Testis (tissue), 3 donors: Measurements from ENCODE around the gene RUSF1. TPM values are rescaled to one million over a fixed set of nuclear protein-coding genes. Genes with fewer than 3 reads are reported as not detected.

Experiments
- DNase-seq: peaks from one replicate; pipeline ENCODE4 v3.0.0-alpha.2; 2019
- H3K27ac ChIP-seq, 2 donors: fragments of 200-600 bp; sonication (generic); one replicate each; pipeline ENCODE4 v1.5.1; 2019
- H3K27me3 ChIP-seq: fragments of 200-600 bp; sonication (generic); one replicate; pipeline ENCODE4 v1.5.1; 2019
- H3K36me3 ChIP-seq: fragments of 200-600 bp; sonication (generic); one replicate; pipeline ENCODE4 v1.5.1; 2017; ENCODE audit warnings: low read depth; ENCODE audit errors: missing control alignments
- H3K4me1 ChIP-seq: fragments of 200-600 bp; sonication (generic); one replicate; pipeline ENCODE4 v1.5.1; 2019
- H3K4me3 ChIP-seq, 2 donors: fragments of 200-600 bp; sonication (generic); one replicate each; pipeline ENCODE4 v1.5.1; 2017 to 2019
- H3K9me3 ChIP-seq: fragments of 200-600 bp; sonication (generic); one replicate; pipeline ENCODE4 v1.5.1; 2017
- CTCF ChIP-seq, 3 experiments: fragments of 450-650 bp in 2 of 3; fragments of 200-600 bp in 1 of 3; sonication (generic) in 1 of 3; IDR thresholded peaks; one replicate each; pipeline ENCODE4 v1.5.1; 2016 to 2019; ENCODE audit warnings: antibody characterized with exemption in 3 of 3, mild to moderate bottlenecking in 2 of 3, moderate library complexity in 1 of 3
- POLR2A ChIP-seq: fragments of 450-650 bp; IDR thresholded peaks from one replicate; pipeline ENCODE4 v1.6.1; 2017; ENCODE audit warnings: antibody characterized with exemption, mild to moderate bottlenecking, moderate library complexity
- WGBS, 2 donors: methylation state at CpG; one replicate each; pipeline ENCODE4 v1.1.5; 2018; 5-methylcytosine and 5-hydroxymethylcytosine counted together
- intact Hi-C: fragments of 100-400 bp; cut with DNase I; formaldehyde crosslinking; loops from one replicate; pipeline ENCODE4 v1.15.1; 2023; ENCODE audit warnings: low total_unique reads
- polyA plus RNA-seq: library from polyadenylated mRNA; stranded (reverse); fragments of 350-450 nt; fragmentation: Illumina TruSeq; extraction: RNeasy Lipid Tissue Mini Kit (QIAGEN cat#74804); gene quantifications from one replicate; pipeline ENCODE4 v1.2.3, GENCODE V29; 2014; ENCODE audit warnings: low read depth, low replicate concordance; ENCODE audit not compliant: insufficient read depth
- total RNA-seq, 2 donors: library from RNA; depleted of rRNA; stranded (reverse); fragments of >200 nt; gene quantifications; one replicate each; pipeline ENCODE4 v1.2.3, GENCODE V29; 2016

RUSF1 gene
- total and polyA plus RNA-seq, 3 donors from 2014 or later, result 75.8 to 124 (median 102) TPM

GRCh38 chr16:31480851-31481536 is 27.2 kb downstream of the RUSF1 start:
- Histone ChIP-seq H3K4me3 (no peak overlapping the region), H3K9me3 (no peaks in the 10 kb centered on the region), H3K36me3 (no peaks in the 10 kb centered on the region), H3K27ac (no peak overlapping the region), H3K4me1 (peaks cover 7% of the 10 kb centered on the region), H3K27me3 (no peaks in the 10 kb centered on the region)
- 25 to 26% methylated on average over 7 of the region's 7 CpGs for WGBS, 2 donors
- intact Hi-C loops, result no loop called here
- no peak for DNase-seq
- TF ChIP-seq CTCF (IDR thresholded peaks at IDR 0.05) (no peak), POLR2A (no peak)

GRCh38 chr16:31479751-31480150 is 28.4 kb downstream of the RUSF1 start:
- TF ChIP-seq CTCF (IDR thresholded peaks at IDR 0.05) (no peak), POLR2A (no peak)
- 85 to 93% methylated on average over 9 of the region's 9 CpGs for WGBS, 2 donors
- no peaks in the 10 kb centered on the region for H3K27me3 ChIP-seq
- intact Hi-C loops, result no loop called here
- no peak for DNase-seq
- no peak overlapping the region for H3K27ac ChIP-seq
- H3K9me3 ChIP-seq, result no peaks in the 10 kb centered on the region
- no peaks in the 10 kb centered on the region for H3K36me3 ChIP-seq
- peaks cover 7% of the 10 kb centered on the region for H3K4me1 ChIP-seq
- no peak overlapping the region for H3K4me3 ChIP-seq

GRCh38 chr16:31478956-31479355 is 29.2 kb downstream of the RUSF1 start:
- TF ChIP-seq CTCF (IDR thresholded peaks at IDR 0.05) (no peak), POLR2A (no peak)
- Histone ChIP-seq H3K4me1 (peaks cover 8% of the 10 kb centered on the region), H3K27me3 (no peaks in the 10 kb centered on the region), H3K4me3 (no peak overlapping the region), H3K9me3 (no peaks in the 10 kb centered on the region), H3K36me3 (no peaks in the 10 kb centered on the region), H3K27ac (no peak overlapping the region)
- no peak for DNase-seq
- 87 to 92% methylated on average over 3 of the region's 3 CpGs for WGBS, 2 donors
- intact Hi-C loops, result no loop called here

- peak overlapping the region; percentile 32 to 56 for H3K4me3 ChIP-seq
- H3K27ac ChIP-seq, result no peak overlapping the region
- H3K36me3 ChIP-seq, result no peaks in the 10 kb centered on the region
- intact Hi-C loops, result no loop called here
- WGBS, 2 donors, result 47% methylated on average over 36 to 65 of the region's 67 CpGs
- H3K27me3 ChIP-seq, result no peaks in the 10 kb centered on the region
- peak; percentile 72 for DNase-seq
- H3K4me1 ChIP-seq, result peaks cover 19% of the 10 kb centered on the region
- no peaks in the 10 kb centered on the region for H3K9me3 ChIP-seq
- TF ChIP-seq CTCF (IDR thresholded peaks at IDR 0.05) (peak in 1 of 3 experiments; percentile 15), POLR2A (no peak)
Measured at GRCh38 chr16:31477220-31478216, 30.7 kb downstream of the RUSF1 start.
